HepG2 (cell line): ENCODE results near the gene HES7. TPM values are rescaled to one million over a fixed set of nuclear protein-coding genes. Genes with fewer than 3 reads are reported as not detected.

Experiments used
- ARHGAP35 ChIP-seq: sonication (generic); formaldehyde crosslinking; IDR thresholded peaks from 2 replicates; pipeline ENCODE4 v1.9.0; 2022; ENCODE audit warnings: mild to moderate bottlenecking, inconsistent platforms, moderate library complexity, missing genetic modification reagents, borderline replicate concordance
- ATF1 ChIP-seq: IDR thresholded peaks from 2 replicates; pipeline ENCODE4 v1.6.1; 2016; ENCODE audit warnings: mild to moderate bottlenecking, control low read depth
- CERS6 ChIP-seq: sonication (generic); formaldehyde crosslinking; IDR thresholded peaks from 2 replicates; pipeline ENCODE4 v1.5.0; 2020; ENCODE audit warnings: missing genetic modification reagents
- CHCHD3 ChIP-seq: sonication (generic); formaldehyde crosslinking; IDR thresholded peaks from 2 replicates; pipeline ENCODE4 v1.8.0; 2022; ENCODE audit warnings: mild to moderate bottlenecking, missing genetic modification reagents, moderate library complexity
- CHD2 ChIP-seq: IDR thresholded peaks from 2 replicates; pipeline ENCODE4 v1.6.1; 2011; ENCODE audit warnings: low read depth, low read length, improper control_type of control experiment
- HINFP ChIP-seq: sonication (generic); formaldehyde crosslinking; IDR thresholded peaks from 2 replicates; pipeline ENCODE4 v1.4.0; 2020; ENCODE audit warnings: low read depth, mild to moderate bottlenecking, missing genetic modification reagents
- MED1 ChIP-seq: sonication (generic); formaldehyde crosslinking; IDR thresholded peaks from 2 replicates; pipeline ENCODE4 v1.4.0; 2020; ENCODE audit warnings: missing genetic modification reagents
- RFX1 ChIP-seq: fragments of 450-650 bp; IDR thresholded peaks from 2 replicates; pipeline ENCODE4 v1.6.1; 2017
- SNAI1 ChIP-seq: sonication (generic); formaldehyde crosslinking; IDR thresholded peaks from 2 replicates; pipeline ENCODE4 v1.5.0; 2020; ENCODE audit warnings: mild to moderate bottlenecking, missing genetic modification reagents, borderline replicate concordance
- TSC22D2 ChIP-seq: sonication (generic); formaldehyde crosslinking; IDR thresholded peaks from 2 replicates; pipeline ENCODE4 v1.5.1; 2020; ENCODE audit warnings: missing genetic modification reagents, mild to moderate bottlenecking, borderline replicate concordance
- UBTF ChIP-seq: sonication (generic); formaldehyde crosslinking; IDR thresholded peaks from 2 replicates; pipeline ENCODE4 v1.4.0; 2020; ENCODE audit warnings: mild to moderate bottlenecking, missing genetic modification reagents
- WIZ ChIP-seq: sonication (generic); formaldehyde crosslinking; IDR thresholded peaks from 2 replicates; pipeline ENCODE4 v1.5.1; 2020; ENCODE audit warnings: mild to moderate bottlenecking, missing genetic modification reagents
- YEATS2 ChIP-seq: sonication (generic); formaldehyde crosslinking; IDR thresholded peaks from 2 replicates; pipeline ENCODE4 v1.4.0; 2020; ENCODE audit warnings: missing genetic modification reagents, borderline replicate concordance
- ZC3H4 ChIP-seq: sonication (generic); formaldehyde crosslinking; IDR thresholded peaks from 2 replicates; pipeline ENCODE4 v1.4.0; 2020; ENCODE audit warnings: missing genetic modification reagents, borderline replicate concordance
- ZNF235 ChIP-seq: sonication (generic); formaldehyde crosslinking; IDR thresholded peaks from 2 replicates; pipeline ENCODE4 v1.8.1; 2023; ENCODE audit warnings: mild to moderate bottlenecking, missing genetic modification reagents, borderline replicate concordance
- ZNF451 ChIP-seq: sonication (generic); formaldehyde crosslinking; IDR thresholded peaks from 2 replicates; pipeline ENCODE4 v1.5.0; 2020; ENCODE audit warnings: mild to moderate bottlenecking, missing genetic modification reagents
- ZNF530 ChIP-seq: sonication (generic); formaldehyde crosslinking; IDR thresholded peaks from 2 replicates; pipeline ENCODE4 v1.5.0; 2020; ENCODE audit warnings: low read depth, mild to moderate bottlenecking, missing genetic modification reagents
- ZNF781 ChIP-seq: sonication (generic); formaldehyde crosslinking; IDR thresholded peaks from 2 replicates; pipeline ENCODE4 v1.5.1; 2020; ENCODE audit warnings: borderline replicate concordance, mild to moderate bottlenecking, missing genetic modification reagents; ENCODE audit errors: not compliant biosample characterization
- ZNF839 ChIP-seq: sonication (generic); formaldehyde crosslinking; IDR thresholded peaks from 2 replicates; pipeline ENCODE4 v1.4.0; 2020; ENCODE audit warnings: missing genetic modification reagents, mild to moderate bottlenecking, borderline replicate concordance
- ZSCAN21 ChIP-seq: sonication (generic); formaldehyde crosslinking; IDR thresholded peaks from 2 replicates; pipeline ENCODE4 v1.8.0; 2022; ENCODE audit warnings: mild to moderate bottlenecking, missing genetic modification reagents, moderate library complexity, borderline replicate concordance
- ZSCAN9 ChIP-seq: IDR thresholded peaks from 2 replicates; pipeline ENCODE4 v1.6.1; 2016; ENCODE audit warnings: borderline replicate concordance
- polyA plus RNA-seq, 8 experiments: library from polyadenylated mRNA; depleted of rRNA in 3 of 8; stranded (reverse) in 7 of 8; unstranded in 1 of 8; fragments of >200 nt; fragmentation: Illumina TruSeq in 4 of 8; extraction: Trizol in 4 of 8; gene quantifications; 2 replicates each; pipeline versions ENCODE4 v1.2.1 to v1.2.3, GENCODE V29; 2011 to 2016; ENCODE audit warnings: low read depth in 4 of 8, missing spikeins in 1 of 8, mixed read lengths in 1 of 8; ENCODE audit not compliant: insufficient read depth in 1 of 8
- total RNA-seq, 5 experiments: library from RNA; depleted of rRNA; stranded (reverse); fragments of >200 nt; fragmentation: Illumina TruSeq; extraction: Trizol; gene quantifications; 2 replicates each; pipeline ENCODE4 v1.2.3, GENCODE V29; 2016; ENCODE audit warnings: low read depth in 1 of 5
- TF ChIP-seq, protein P1 (sequence below): sonication (generic); formaldehyde crosslinking; IDR thresholded peaks from 2 replicates; pipeline ENCODE4 v1.4.0; 2020; ENCODE audit warnings: missing genetic modification reagents
- TF ChIP-seq, protein P2 (sequence below): IDR thresholded peaks from 2 replicates; pipeline ENCODE4 v1.6.1; 2016; ENCODE audit warnings: low read depth, control low read depth

HES7 gene
- total and polyA plus RNA-seq, 2 of the 13 experiments (the other 11 are each of a cell fraction or from before 2014, with no cell fraction given), result not detected

GRCh38 chr17:8126491-8127066 is 2.7 kb upstream of the HES7 start (continued):
- TF ChIP-seq UBTF (CRISPR knock-in tag) (peak; percentile 41; the same call in 1 of the 2 replicates), ZNF451 (CRISPR knock-in tag) (no peak), ZNF839 (CRISPR knock-in tag) (no peak), TSC22D2 (CRISPR knock-in tag) (no peak), RFX1 (no peak), SNAI1 (CRISPR knock-in tag) (no peak), WIZ (CRISPR knock-in tag) (no peak), ZSCAN9 (CRISPR knock-in tag) (0 out of 2 replicates have a peak, but pooled peaks have one; percentile 20), ZNF781 (no peak), ZC3H4 (CRISPR knock-in tag) (no peak), ZNF530 (CRISPR knock-in tag) (no peak), ARHGAP35 (CRISPR knock-in tag) (no peak), HINFP (CRISPR knock-in tag) (peak; percentile 98), CHD2 (no peak), YEATS2 (CRISPR knock-in tag) (no peak), CHCHD3 (CRISPR knock-in tag) (no peak), ATF1 (CRISPR knock-in tag) (no peak), MED1 (CRISPR knock-in tag) (peak; percentile 19; the same call in 1 of the 2 replicates), ZSCAN21 (CRISPR knock-in tag) (no peak), ZNF235 (CRISPR knock-in tag) (no peak), CERS6 (no peak)
- TF ChIP-seq, protein P1, sequence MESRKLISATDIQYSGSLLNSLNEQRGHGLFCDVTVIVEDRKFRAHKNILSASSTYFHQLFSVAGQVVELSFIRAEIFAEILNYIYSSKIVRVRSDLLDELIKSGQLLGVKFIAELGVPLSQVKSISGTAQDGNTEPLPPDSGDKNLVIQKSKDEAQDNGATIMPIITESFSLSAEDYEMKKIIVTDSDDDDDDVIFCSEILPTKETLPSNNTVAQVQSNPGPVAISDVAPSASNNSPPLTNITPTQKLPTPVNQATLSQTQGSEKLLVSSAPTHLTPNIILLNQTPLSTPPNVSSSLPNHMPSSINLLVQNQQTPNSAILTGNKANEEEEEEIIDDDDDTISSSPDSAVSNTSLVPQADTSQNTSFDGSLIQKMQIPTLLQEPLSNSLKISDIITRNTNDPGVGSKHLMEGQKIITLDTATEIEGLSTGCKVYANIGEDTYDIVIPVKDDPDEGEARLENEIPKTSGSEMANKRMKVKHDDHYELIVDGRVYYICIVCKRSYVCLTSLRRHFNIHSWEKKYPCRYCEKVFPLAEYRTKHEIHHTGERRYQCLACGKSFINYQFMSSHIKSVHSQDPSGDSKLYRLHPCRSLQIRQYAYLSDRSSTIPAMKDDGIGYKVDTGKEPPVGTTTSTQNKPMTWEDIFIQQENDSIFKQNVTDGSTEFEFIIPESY, result no peak
- TF ChIP-seq, protein P2, sequence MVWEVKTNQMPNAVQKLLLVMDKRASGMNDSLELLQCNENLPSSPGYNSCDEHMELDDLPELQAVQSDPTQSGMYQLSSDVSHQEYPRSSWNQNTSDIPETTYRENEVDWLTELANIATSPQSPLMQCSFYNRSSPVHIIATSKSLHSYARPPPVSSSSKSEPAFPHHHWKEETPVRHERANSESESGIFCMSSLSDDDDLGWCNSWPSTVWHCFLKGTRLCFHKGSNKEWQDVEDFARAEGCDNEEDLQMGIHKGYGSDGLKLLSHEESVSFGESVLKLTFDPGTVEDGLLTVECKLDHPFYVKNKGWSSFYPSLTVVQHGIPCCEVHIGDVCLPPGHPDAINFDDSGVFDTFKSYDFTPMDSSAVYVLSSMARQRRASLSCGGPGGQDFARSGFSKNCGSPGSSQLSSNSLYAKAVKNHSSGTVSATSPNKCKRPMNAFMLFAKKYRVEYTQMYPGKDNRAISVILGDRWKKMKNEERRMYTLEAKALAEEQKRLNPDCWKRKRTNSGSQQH, result no peak
